SK-N-SH (cell line): ENCODE measurements around the gene TOR1A. TPM values are rescaled to one million over a fixed set of nuclear protein-coding genes. Genes with fewer than 3 reads are reported as not detected.

Experiments used
- CTCF ChIA-PET: fragments of 300-600, 350-600 bp; formaldehyde crosslinking; extraction: SDS; loops from one replicate; lab custom pipeline; 2021; lab: Yijun Ruan, JAX
- POLR2A ChIA-PET: fragments of 350-600 bp; sonication (Branson Sonifier 250); formaldehyde crosslinking; extraction: SDS; loops from one replicate; lab custom pipeline; 2020; ENCODE audit warnings: antibody characterized with exemption, inconsistent platforms; lab: Yijun Ruan, JAX
- DNase-seq: peaks from one replicate; pipeline ENCODE4 v3.0.0; 2012
- H2AFZ ChIP-seq: fragments of 200-600 bp; sonication (generic); 2 replicates; pipeline ENCODE4 v1.8.1; 2016; ENCODE audit warnings: antibody characterized with exemption, mild to moderate bottlenecking, low read depth
- H3F3A ChIP-seq: fragments of 200-600 bp; sonication (generic); replicated peaks from 2 replicates; pipeline ENCODE3; 2016; ENCODE audit warnings: antibody characterized with exemption, mild to moderate bottlenecking; ENCODE audit not compliant: insufficient read depth
- H3K27ac ChIP-seq, 2 experiments: fragments of 200-500 bp in 1 of 2; fragments of 200-600 bp in 1 of 2; sonication (Bioruptor generic) in 1 of 2; sonication (generic), shearing (Covaris generic) in 1 of 2; 2 replicates each; pipeline versions ENCODE4 v1.5.1 to v1.6.1; 2014 to 2016; ENCODE audit warnings: low read depth in 2 of 2, inconsistent platforms in 1 of 2, low read length in 1 of 2, mild to moderate bottlenecking in 1 of 2, mixed read lengths in 1 of 2
- H3K27me3 ChIP-seq: fragments of 200-600 bp; sonication (generic), shearing (Covaris generic); 2 replicates; pipeline ENCODE4 v1.6.1; 2016; ENCODE audit warnings: mixed run types; ENCODE audit not compliant: insufficient read depth
- H3K36me3 ChIP-seq, 2 experiments: fragments of 200-500 bp in 1 of 2; fragments of 200-600 bp in 1 of 2; sonication (Bioruptor generic) in 1 of 2; sonication (generic) in 1 of 2; replicated peaks in 1 of 2; 2 replicates each; pipeline versions ENCODE3 to v1.5.1; 2014 to 2016; ENCODE audit warnings: low read length in 1 of 2, mild to moderate bottlenecking in 1 of 2; ENCODE audit not compliant: insufficient read depth in 2 of 2, control insufficient read depth in 1 of 2
- H3K4me1 ChIP-seq, 2 experiments: fragments of 200-500 bp in 1 of 2; fragments of 200-600 bp in 1 of 2; sonication (Bioruptor generic) in 1 of 2; sonication (generic), shearing (Covaris generic) in 1 of 2; 2 replicates each; pipeline versions ENCODE4 v1.5.1 to v1.6.1; 2014 to 2016; ENCODE audit warnings: low read depth in 1 of 2, low read length in 1 of 2, mixed run types in 1 of 2; ENCODE audit not compliant: insufficient read depth in 2 of 2, control insufficient read depth in 1 of 2
- H3K4me2 ChIP-seq: fragments of 200-600 bp; sonication (generic), shearing (Covaris generic); 2 replicates; pipeline ENCODE4 v1.6.1; 2017; ENCODE audit warnings: mixed run types
- H3K4me3 ChIP-seq, 2 experiments: fragments of 200-500 bp in 1 of 2; fragments of 200-600 bp in 1 of 2; sonication (Bioruptor generic) in 1 of 2; sonication (generic), shearing (Covaris generic) in 1 of 2; 2 replicates each; pipeline versions ENCODE4 v1.5.1 to v1.8.1; 2014 to 2016; ENCODE audit warnings: low read depth in 2 of 2, inconsistent platforms in 1 of 2, low read length in 1 of 2, mild to moderate bottlenecking in 1 of 2, mixed read lengths in 1 of 2, moderate library complexity in 1 of 2
- H3K79me2 ChIP-seq: fragments of 200-600 bp; sonication (generic); 2 replicates; pipeline ENCODE4 v1.8.1; 2017; ENCODE audit warnings: mild to moderate bottlenecking; ENCODE audit not compliant: insufficient read depth
- H3K9ac ChIP-seq: fragments of 200-600 bp; sonication (generic); 2 replicates; pipeline ENCODE4 v1.6.1; 2017; ENCODE audit warnings: mixed run types
- H3K9me2 ChIP-seq: fragments of 200-600 bp; sonication (generic); 2 replicates; pipeline ENCODE4 v1.6.1; 2017; ENCODE audit warnings: mixed run types
- H3K9me3 ChIP-seq: fragments of 200-600 bp; sonication (generic); 2 replicates; pipeline ENCODE4 v1.6.1; 2017; ENCODE audit warnings: mixed run types, mild to moderate bottlenecking, moderate library complexity
- H4K20me1 ChIP-seq: fragments of 200-600 bp; sonication (generic); 2 replicates; pipeline ENCODE4 v1.6.1; 2017; ENCODE audit warnings: mild to moderate bottlenecking, mixed run types; ENCODE audit not compliant: insufficient read depth
- CHD2 ChIP-seq: fragments of 150-350 bp; IDR thresholded peaks from 2 replicates; pipeline ENCODE4 v1.6.1; 2018; ENCODE audit warnings: low read length; ENCODE audit not compliant: partially characterized antibody
- EP300 ChIP-seq, 2 experiments: IDR thresholded peaks; 2 replicates each; pipeline versions ENCODE4 v1.4.0 to v1.6.1; 2012; ENCODE audit warnings: borderline replicate concordance in 1 of 2, low read depth in 1 of 2, low read length in 1 of 2
- FOSL2 ChIP-seq: IDR thresholded peaks from 2 replicates; pipeline ENCODE4 v1.4.0; 2012; ENCODE audit warnings: low read depth, mild to moderate bottlenecking, moderate library complexity, borderline replicate concordance
- FOXJ3 ChIP-seq: sonication (generic); formaldehyde crosslinking; IDR thresholded peaks from 2 replicates; pipeline ENCODE4 v1.5.1; 2020; ENCODE audit warnings: mild to moderate bottlenecking, missing genetic modification reagents
- FOXM1 ChIP-seq: IDR thresholded peaks from 2 replicates; pipeline ENCODE4 v1.4.0; 2012; ENCODE audit warnings: low read depth, mild to moderate bottlenecking
- JUND ChIP-seq: IDR thresholded peaks from 2 replicates; pipeline ENCODE4 v1.4.0; 2012
- MEF2A ChIP-seq: IDR thresholded peaks from 2 replicates; pipeline ENCODE4 v1.4.0; 2012; ENCODE audit warnings: low read depth, borderline replicate concordance
- MXI1 ChIP-seq: IDR thresholded peaks from 2 replicates; pipeline ENCODE4 v1.6.1; 2012; ENCODE audit warnings: mild to moderate bottlenecking, low read depth, low read length, improper control_type of control experiment
- NFIC ChIP-seq: IDR thresholded peaks from 2 replicates; pipeline ENCODE4 v1.4.0; 2012; ENCODE audit warnings: borderline replicate concordance
- POLR2AphosphoS5 ChIP-seq: IDR thresholded peaks from 2 replicates; pipeline ENCODE4 v1.6.1; 2012; ENCODE audit warnings: low read depth, low read length
- RFX5 ChIP-seq: IDR thresholded peaks from 2 replicates; pipeline ENCODE4 v1.6.1; 2012; ENCODE audit warnings: mild to moderate bottlenecking, improper control_type of control experiment, low read length
- RXRA ChIP-seq: IDR thresholded peaks from 2 replicates; pipeline ENCODE4 v1.4.0; 2012; ENCODE audit warnings: low read depth, mild to moderate bottlenecking, borderline replicate concordance
- TCF12 ChIP-seq: IDR thresholded peaks from 2 replicates; pipeline ENCODE4 v1.4.0; 2012
- TEAD4 ChIP-seq: IDR thresholded peaks from 2 replicates; pipeline ENCODE4 v1.4.0; 2012; ENCODE audit warnings: mild to moderate bottlenecking, borderline replicate concordance; ENCODE audit not compliant: insufficient read depth
- YY1 ChIP-seq: IDR thresholded peaks from 2 replicates; pipeline ENCODE4 v1.4.0; 2012; ENCODE audit warnings: low read depth, mild to moderate bottlenecking
- WGBS: methylation state at CpG from one replicate; pipeline ENCODE4 v1.1.6; 2017; ENCODE audit warnings: low lambda C conversion rate; 5-methylcytosine and 5-hydroxymethylcytosine counted together
- polyA plus RNA-seq, 3 experiments: library from polyadenylated mRNA; depleted of rRNA; stranded (reverse); fragments of >200 nt; gene quantifications; 2 replicates each; pipeline ENCODE4 v1.2.3, GENCODE V29; 2012
- TF ChIP-seq, protein P1 (sequence below): fragments of 200-600 bp; sonication (generic); IDR thresholded peaks from 2 replicates; pipeline ENCODE4 v1.6.1; 2017; ENCODE audit warnings: antibody characterized with exemption, mild to moderate bottlenecking, moderate library complexity
- TF ChIP-seq, protein P2 (sequence below): fragments of 150-350 bp; IDR thresholded peaks from 2 replicates; pipeline ENCODE4 v1.6.1; 2016; ENCODE audit warnings: mild to moderate bottlenecking, low read depth, low read length
- TF ChIP-seq, protein P3 (sequence below): IDR thresholded peaks from 2 replicates; pipeline ENCODE4 v1.4.0; 2012; ENCODE audit warnings: low read depth, borderline replicate concordance
- TF ChIP-seq, protein P4 (sequence below): IDR thresholded peaks from 2 replicates; pipeline ENCODE4 v1.6.1; 2012; ENCODE audit warnings: mild to moderate bottlenecking, low read depth, low read length, moderate library complexity
- TF ChIP-seq, protein P5 (sequence below): IDR thresholded peaks from 2 replicates; pipeline ENCODE4 v1.4.0; 2012; ENCODE audit warnings: low read depth

The TOR1A gene
- polyA plus RNA-seq, 1 of the 3 experiments (the other 2 are of a cell fraction), result 85.3 TPM

DNA sequence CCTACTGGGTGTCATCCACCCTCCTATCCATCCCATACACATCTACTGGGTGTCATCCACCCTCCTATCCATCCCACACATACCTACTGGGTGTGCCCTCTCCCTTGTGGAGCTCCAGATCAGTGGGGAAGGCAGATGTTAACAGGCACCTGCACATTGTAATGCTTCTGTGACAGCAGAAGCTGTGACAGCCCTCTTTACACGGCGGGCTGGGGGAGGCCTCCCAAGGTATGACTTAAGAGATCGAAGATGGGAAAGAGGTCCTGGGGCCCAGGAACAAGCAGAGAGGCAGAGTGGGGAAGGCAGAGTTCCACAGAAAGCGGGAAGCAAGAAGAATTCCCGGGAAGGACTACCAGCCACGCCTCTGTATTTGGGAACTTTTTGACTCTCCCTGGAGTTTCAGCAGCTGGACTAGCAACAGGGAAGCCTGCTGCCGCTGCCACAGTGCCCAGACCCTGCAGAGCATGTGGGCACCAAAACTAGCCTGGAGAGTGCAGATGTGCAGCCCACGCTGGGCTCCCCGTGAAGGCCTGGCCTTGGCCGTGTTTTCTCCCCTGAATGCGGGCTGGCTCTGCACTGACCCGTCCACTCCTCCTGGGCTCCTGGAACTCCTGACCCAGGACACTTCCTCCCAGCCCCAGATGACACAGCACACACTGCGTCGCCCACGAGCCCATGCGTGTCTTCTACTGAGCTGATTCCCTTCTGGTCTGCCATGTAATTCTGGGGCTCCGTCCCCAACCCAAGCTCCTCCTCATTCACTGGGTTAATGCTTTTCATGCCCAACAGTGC lies 9.3 kb downstream of the TOR1A start:
- POLR2A ChIA-PET, result interaction anchor here (0.8 to 1.0 kb wide), 2 partner anchors 9 to 11 kb away, joined by 3 read pairs; no protein-coding TSS in a partner anchor
- H3K36me3 ChIP-seq, result peaks cover 28 to 66% of the 10 kb centered on the region in 2 experiments
- H2AFZ ChIP-seq, result no peak overlapping the region
- H3F3A ChIP-seq, result peaks cover 12% of the 10 kb centered on the region
- peaks cover 4% of the 10 kb centered on the region; the same call in 1 of the 2 replicates for H3K79me2 ChIP-seq
- H3K4me2 ChIP-seq, result no peak overlapping the region
- H3K9me3 ChIP-seq, result no peaks in the 10 kb centered on the region
- TF ChIP-seq FOXJ3 (no peak), NFIC (no peak), FOSL2 (no peak), MXI1 (no peak), JUND (no peak), RXRA (no peak), CHD2 (no peak), RFX5 (no peak), TEAD4 (no peak), TCF12 (no peak), YY1 (no peak), POLR2AphosphoS5 (no peak), FOXM1 (no peak), EP300 (IDR thresholded peaks at IDR 0.05; ENCODE audit: borderline replicate concordance in 1 of 2, low read depth in 1 of 2, low read length in 1 of 2) (no peak), MEF2A (no peak)
- TF ChIP-seq, protein P1, sequence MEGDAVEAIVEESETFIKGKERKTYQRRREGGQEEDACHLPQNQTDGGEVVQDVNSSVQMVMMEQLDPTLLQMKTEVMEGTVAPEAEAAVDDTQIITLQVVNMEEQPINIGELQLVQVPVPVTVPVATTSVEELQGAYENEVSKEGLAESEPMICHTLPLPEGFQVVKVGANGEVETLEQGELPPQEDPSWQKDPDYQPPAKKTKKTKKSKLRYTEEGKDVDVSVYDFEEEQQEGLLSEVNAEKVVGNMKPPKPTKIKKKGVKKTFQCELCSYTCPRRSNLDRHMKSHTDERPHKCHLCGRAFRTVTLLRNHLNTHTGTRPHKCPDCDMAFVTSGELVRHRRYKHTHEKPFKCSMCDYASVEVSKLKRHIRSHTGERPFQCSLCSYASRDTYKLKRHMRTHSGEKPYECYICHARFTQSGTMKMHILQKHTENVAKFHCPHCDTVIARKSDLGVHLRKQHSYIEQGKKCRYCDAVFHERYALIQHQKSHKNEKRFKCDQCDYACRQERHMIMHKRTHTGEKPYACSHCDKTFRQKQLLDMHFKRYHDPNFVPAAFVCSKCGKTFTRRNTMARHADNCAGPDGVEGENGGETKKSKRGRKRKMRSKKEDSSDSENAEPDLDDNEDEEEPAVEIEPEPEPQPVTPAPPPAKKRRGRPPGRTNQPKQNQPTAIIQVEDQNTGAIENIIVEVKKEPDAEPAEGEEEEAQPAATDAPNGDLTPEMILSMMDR, result no peak
- TF ChIP-seq, protein P2, sequence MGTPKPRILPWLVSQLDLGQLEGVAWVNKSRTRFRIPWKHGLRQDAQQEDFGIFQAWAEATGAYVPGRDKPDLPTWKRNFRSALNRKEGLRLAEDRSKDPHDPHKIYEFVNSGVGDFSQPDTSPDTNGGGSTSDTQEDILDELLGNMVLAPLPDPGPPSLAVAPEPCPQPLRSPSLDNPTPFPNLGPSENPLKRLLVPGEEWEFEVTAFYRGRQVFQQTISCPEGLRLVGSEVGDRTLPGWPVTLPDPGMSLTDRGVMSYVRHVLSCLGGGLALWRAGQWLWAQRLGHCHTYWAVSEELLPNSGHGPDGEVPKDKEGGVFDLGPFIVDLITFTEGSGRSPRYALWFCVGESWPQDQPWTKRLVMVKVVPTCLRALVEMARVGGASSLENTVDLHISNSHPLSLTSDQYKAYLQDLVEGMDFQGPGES, result no peak
- TF ChIP-seq, protein P3, sequence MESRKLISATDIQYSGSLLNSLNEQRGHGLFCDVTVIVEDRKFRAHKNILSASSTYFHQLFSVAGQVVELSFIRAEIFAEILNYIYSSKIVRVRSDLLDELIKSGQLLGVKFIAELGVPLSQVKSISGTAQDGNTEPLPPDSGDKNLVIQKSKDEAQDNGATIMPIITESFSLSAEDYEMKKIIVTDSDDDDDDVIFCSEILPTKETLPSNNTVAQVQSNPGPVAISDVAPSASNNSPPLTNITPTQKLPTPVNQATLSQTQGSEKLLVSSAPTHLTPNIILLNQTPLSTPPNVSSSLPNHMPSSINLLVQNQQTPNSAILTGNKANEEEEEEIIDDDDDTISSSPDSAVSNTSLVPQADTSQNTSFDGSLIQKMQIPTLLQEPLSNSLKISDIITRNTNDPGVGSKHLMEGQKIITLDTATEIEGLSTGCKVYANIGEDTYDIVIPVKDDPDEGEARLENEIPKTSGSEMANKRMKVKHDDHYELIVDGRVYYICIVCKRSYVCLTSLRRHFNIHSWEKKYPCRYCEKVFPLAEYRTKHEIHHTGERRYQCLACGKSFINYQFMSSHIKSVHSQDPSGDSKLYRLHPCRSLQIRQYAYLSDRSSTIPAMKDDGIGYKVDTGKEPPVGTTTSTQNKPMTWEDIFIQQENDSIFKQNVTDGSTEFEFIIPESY, result no peak
- TF ChIP-seq, protein P4, sequence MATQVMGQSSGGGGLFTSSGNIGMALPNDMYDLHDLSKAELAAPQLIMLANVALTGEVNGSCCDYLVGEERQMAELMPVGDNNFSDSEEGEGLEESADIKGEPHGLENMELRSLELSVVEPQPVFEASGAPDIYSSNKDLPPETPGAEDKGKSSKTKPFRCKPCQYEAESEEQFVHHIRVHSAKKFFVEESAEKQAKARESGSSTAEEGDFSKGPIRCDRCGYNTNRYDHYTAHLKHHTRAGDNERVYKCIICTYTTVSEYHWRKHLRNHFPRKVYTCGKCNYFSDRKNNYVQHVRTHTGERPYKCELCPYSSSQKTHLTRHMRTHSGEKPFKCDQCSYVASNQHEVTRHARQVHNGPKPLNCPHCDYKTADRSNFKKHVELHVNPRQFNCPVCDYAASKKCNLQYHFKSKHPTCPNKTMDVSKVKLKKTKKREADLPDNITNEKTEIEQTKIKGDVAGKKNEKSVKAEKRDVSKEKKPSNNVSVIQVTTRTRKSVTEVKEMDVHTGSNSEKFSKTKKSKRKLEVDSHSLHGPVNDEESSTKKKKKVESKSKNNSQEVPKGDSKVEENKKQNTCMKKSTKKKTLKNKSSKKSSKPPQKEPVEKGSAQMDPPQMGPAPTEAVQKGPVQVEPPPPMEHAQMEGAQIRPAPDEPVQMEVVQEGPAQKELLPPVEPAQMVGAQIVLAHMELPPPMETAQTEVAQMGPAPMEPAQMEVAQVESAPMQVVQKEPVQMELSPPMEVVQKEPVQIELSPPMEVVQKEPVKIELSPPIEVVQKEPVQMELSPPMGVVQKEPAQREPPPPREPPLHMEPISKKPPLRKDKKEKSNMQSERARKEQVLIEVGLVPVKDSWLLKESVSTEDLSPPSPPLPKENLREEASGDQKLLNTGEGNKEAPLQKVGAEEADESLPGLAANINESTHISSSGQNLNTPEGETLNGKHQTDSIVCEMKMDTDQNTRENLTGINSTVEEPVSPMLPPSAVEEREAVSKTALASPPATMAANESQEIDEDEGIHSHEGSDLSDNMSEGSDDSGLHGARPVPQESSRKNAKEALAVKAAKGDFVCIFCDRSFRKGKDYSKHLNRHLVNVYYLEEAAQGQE, result no peak
- TF ChIP-seq, protein P5, sequence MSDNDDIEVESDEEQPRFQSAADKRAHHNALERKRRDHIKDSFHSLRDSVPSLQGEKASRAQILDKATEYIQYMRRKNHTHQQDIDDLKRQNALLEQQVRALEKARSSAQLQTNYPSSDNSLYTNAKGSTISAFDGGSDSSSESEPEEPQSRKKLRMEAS, result no peak
- H3K4me3 ChIP-seq, result no peak overlapping the region
- no peak overlapping the region for H3K9ac ChIP-seq
- WGBS, result 89% methylated on average over 15 of the region's 17 CpGs
- H3K9me2 ChIP-seq, result no peaks in the 10 kb centered on the region
- no peaks in the 10 kb centered on the region; a peak in 1 of 4 replicates for H3K4me1 ChIP-seq
- CTCF ChIA-PET, result no interaction called here
- H4K20me1 ChIP-seq, result no peaks in the 10 kb centered on the region
- H3K27ac ChIP-seq, result no peak overlapping the region; a peak in 1 of 4 replicates
- DNase-seq, result no peak
- no peaks in the 10 kb centered on the region for H3K27me3 ChIP-seq
